ENCODE measurements around the gene NAP1L1.

NAP1L1 gene

GRCh38 chr12:76022506-76022905 is 62.0 kb downstream of the NAP1L1 start:
- no peak for DNase-seq (ENCODE audit: low read depth, low spot score)

GRCh38 chr12:76020731-76021672 is 63.5 kb downstream of the NAP1L1 start:
- no peak for DNase-seq (ENCODE audit: low read depth, low spot score)

GRCh38 chr12:76020281-76020680 is 64.2 kb downstream of the NAP1L1 start:
- DNase-seq (ENCODE audit: low read depth, low spot score) = no peak

- no peak for DNase-seq (ENCODE audit: low read depth, low spot score)
Observed at GRCh38 chr12:76018672-76019071, 65.8 kb downstream of the NAP1L1 start.

GRCh38 chr12:76018111-76018510 is 66.4 kb downstream of the NAP1L1 start:
- DNase-seq (ENCODE audit: low read depth, low spot score) = no peak

- no peak for DNase-seq (ENCODE audit: low read depth, low spot score)
Observed at GRCh38 chr12:76014007-76014406, 70.5 kb downstream of the NAP1L1 start.

GRCh38 chr12:76013603-76014002 is 70.9 kb downstream of the NAP1L1 start:
- no peak for DNase-seq (ENCODE audit: low read depth, low spot score)

- no peak for DNase-seq (ENCODE audit: low read depth, low spot score)
Observed at GRCh38 chr12:76012644-76013043, 71.8 kb downstream of the NAP1L1 start.

- DNase-seq (ENCODE audit: low read depth, low spot score) = no peak
Observed at GRCh38 chr12:76010732-76011458, 73.6 kb downstream of the NAP1L1 start.

GRCh38 chr12:76008428-76008827 is 76.1 kb downstream of the NAP1L1 start:
- no peak for DNase-seq (ENCODE audit: low read depth, low spot score)

- no peak for DNase-seq (ENCODE audit: low read depth, low spot score)
Observed at GRCh38 chr12:76007640-76008039, 76.8 kb downstream of the NAP1L1 start.

- DNase-seq (ENCODE audit: low read depth, low spot score) = no peak
Observed at GRCh38 chr12:76006028-76006925, 78.2 kb downstream of the NAP1L1 start.

- no peak for DNase-seq (ENCODE audit: low read depth, low spot score)
Observed at GRCh38 chr12:76003355-76003638, 81.2 kb downstream of the NAP1L1 start.

GRCh38 chr12:76002598-76003354 is 81.7 kb downstream of the NAP1L1 start:
- DNase-seq (ENCODE audit: low read depth, low spot score) = no peak

GRCh38 chr12:75998292-75999063 is 86.0 kb downstream of the NAP1L1 start:
- no peak for DNase-seq (ENCODE audit: low read depth, low spot score)

GRCh38 chr12:75997658-75998057 is 86.8 kb downstream of the NAP1L1 start:
- DNase-seq (ENCODE audit: low read depth, low spot score) = no peak

- DNase-seq (ENCODE audit: low read depth, low spot score) = no peak
Observed at GRCh38 chr12:75996861-75997447, 87.5 kb downstream of the NAP1L1 start.

- no peak for DNase-seq (ENCODE audit: low read depth, low spot score)
Observed at GRCh38 chr12:75995691-75996090, 88.8 kb downstream of the NAP1L1 start.

- DNase-seq (ENCODE audit: low read depth, low spot score) = no peak
Observed at GRCh38 chr12:75994069-75994740, 90.3 kb downstream of the NAP1L1 start.

- no peak for DNase-seq (ENCODE audit: low read depth, low spot score)
Observed at GRCh38 chr12:75991753-75992152, 92.7 kb downstream of the NAP1L1 start.
